ENCODE results near the gene AGPAT1. TPM values are rescaled to one million over a fixed set of nuclear protein-coding genes. Genes with fewer than 3 reads are reported as not detected.
A peak's percentile ranks its signal among the peaks of the same experiment; 100 is the strongest.

AGPAT1 gene
- total RNA-seq, 2 donors from 2014 or later, result 43.0 to 53.1 TPM

GRCh38 chr6:32190911-32191677 is 15.2 kb upstream of the AGPAT1 start:
- H3K27ac ChIP-seq, result peak overlapping the region; percentile 91 to 97
- H3K4me1 ChIP-seq (ENCODE audit: control insufficient read depth in 1 of 2, low read depth in 2 of 2), result peaks cover 16 to 44% of the 10 kb centered on the region in 2 donors
- no peak for DNase-seq (ENCODE audit: low spot score)
- no peak for ATAC-seq (ENCODE audit: insufficient number of reproducible peaks, low FRiP score, low read depth)
- peak overlapping the region; percentile 86 for H3K4me3 ChIP-seq
- no peaks in the 10 kb centered on the region for H3K9me3 ChIP-seq
- no peak for TF ChIP-seq CTCF (IDR thresholded peaks at IDR 0.05)
- peaks cover 10% of the 10 kb centered on the region for H3K36me3 ChIP-seq
- no peaks in the 10 kb centered on the region for H3K27me3 ChIP-seq (replicated peaks; ENCODE audit: insufficient read depth)

- ATAC-seq (ENCODE audit: insufficient number of reproducible peaks, low FRiP score, low read depth), result peak; percentile 66
- peaks cover 10% of the 10 kb centered on the region for H3K36me3 ChIP-seq
- TF ChIP-seq CTCF (IDR thresholded peaks at IDR 0.05), result no peak
- no peaks in the 10 kb centered on the region for H3K27me3 ChIP-seq (replicated peaks; ENCODE audit: insufficient read depth)
- peak within 1 kb of the TSS; percentile 86 for H3K4me3 ChIP-seq
- H3K9me3 ChIP-seq, result no peaks in the 10 kb centered on the region
- peak within 1 kb of the TSS; percentile 91 to 97 for H3K27ac ChIP-seq
- peaks cover 16 to 47% of the 10 kb centered on the region in 2 donors for H3K4me1 ChIP-seq (ENCODE audit: control insufficient read depth in 1 of 2, low read depth in 2 of 2)
- peak; percentile 90 for DNase-seq (ENCODE audit: low spot score)
Observed at GRCh38 chr6:32190054-32190851, 14.4 kb upstream of the AGPAT1 start, which contains the start of gene PBX2. Gene PBX2 (minus strand): TSS chr6:32190202. CDS start chr6:32189915, 287 bp downstream.

- no peaks in the 10 kb centered on the region for H3K27me3 ChIP-seq (replicated peaks; ENCODE audit: insufficient read depth)
- peaks cover 15 to 42% of the 10 kb centered on the region in 2 donors for H3K4me1 ChIP-seq (ENCODE audit: control insufficient read depth in 1 of 2, low read depth in 2 of 2)
- peak overlapping the region; percentile 91 to 97 for H3K27ac ChIP-seq
- no peaks in the 10 kb centered on the region for H3K9me3 ChIP-seq
- ATAC-seq (ENCODE audit: insufficient number of reproducible peaks, low FRiP score, low read depth), result peak; percentile 3
- TF ChIP-seq CTCF (IDR thresholded peaks at IDR 0.05), result no peak
- no peak for DNase-seq (ENCODE audit: low spot score)
- peaks cover 10% of the 10 kb centered on the region for H3K36me3 ChIP-seq
- peak overlapping the region; percentile 86 for H3K4me3 ChIP-seq
Observed at GRCh38 chr6:32189742-32190053, 13.8 kb upstream of the AGPAT1 start.

GRCh38 chr6:32189069-32189741 is 13.3 kb upstream of the AGPAT1 start:
- TF ChIP-seq CTCF (IDR thresholded peaks at IDR 0.05), result no peak
- DNase-seq (ENCODE audit: low spot score) (no peak), ATAC-seq (ENCODE audit: insufficient number of reproducible peaks, low FRiP score, low read depth) (no peak)
- peaks cover 13 to 39% of the 10 kb centered on the region in 2 donors for H3K4me1 ChIP-seq (ENCODE audit: control insufficient read depth in 1 of 2, low read depth in 2 of 2)
- H3K27ac ChIP-seq, result peak overlapping the region; percentile 91 to 97
- H3K4me3 ChIP-seq, result peak overlapping the region; percentile 86
- H3K9me3 ChIP-seq, result no peaks in the 10 kb centered on the region
- peaks cover 10% of the 10 kb centered on the region for H3K36me3 ChIP-seq
- H3K27me3 ChIP-seq (replicated peaks; ENCODE audit: insufficient read depth), result no peaks in the 10 kb centered on the region

Data from thoracic aorta (tissue), 2 donors.